GM21737 (cell line): ENCODE measurements around the gene SYNGR1.
"Not testable (repeated sequence)": the region's sequence is repeated elsewhere in the genome, so short reads cannot be mapped to it uniquely, and the experiment has no call there.

Source experiments
- ATAC-seq: cut with Tn5 transposase; IDR thresholded peaks from one replicate; pipeline ENCODE4 v1.9.1; 2021; ENCODE audit warnings: mild to moderate bottlenecking, moderate library complexity; ENCODE audit not compliant: unreplicated experiment

Gene SYNGR1

DNA sequence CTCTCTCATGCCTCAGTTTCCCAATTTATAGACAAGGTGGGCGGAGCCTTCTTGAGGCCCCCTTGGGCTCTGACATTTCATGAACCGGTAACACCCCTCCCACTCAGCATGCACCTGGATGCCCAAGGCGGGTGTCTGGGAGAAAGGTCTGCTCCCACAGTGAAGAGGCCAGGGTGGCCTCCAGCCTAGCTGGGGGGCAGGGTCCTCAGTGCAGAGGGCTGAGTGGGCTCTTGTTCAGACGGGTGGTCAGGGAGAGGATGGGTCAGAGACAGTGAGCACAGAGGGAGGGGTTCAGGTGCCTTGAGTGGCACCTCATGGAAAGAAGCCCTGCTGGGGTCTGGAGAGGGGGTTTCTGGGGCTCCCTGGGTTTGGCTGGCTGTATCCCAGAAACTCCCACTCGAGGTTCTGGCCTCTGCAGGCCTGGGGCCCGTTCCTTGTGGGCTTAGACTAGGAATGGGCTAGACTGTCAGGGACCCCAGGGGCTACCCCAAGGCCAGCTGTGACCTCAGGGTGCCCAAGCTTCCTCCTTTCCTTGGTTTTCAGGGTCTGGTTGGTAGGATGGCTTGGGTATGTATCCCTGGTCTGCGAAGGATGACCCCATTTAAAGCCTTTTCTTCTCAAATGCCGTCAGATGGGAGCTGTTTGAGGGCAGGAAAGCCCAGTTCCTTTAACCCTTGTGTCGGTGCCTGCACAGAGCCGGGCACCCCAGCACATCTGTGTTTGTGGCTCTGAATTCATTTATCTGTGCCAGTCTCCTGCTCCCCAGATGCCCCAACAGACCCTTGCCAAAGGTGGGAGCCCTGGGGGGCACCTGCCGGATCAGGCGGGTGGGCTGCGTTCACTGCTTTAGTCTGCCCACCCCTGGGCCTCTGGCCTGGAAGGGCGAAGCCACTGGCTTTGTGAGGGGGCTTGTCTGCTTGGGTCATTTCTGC is 1.2 kb downstream of the SYNGR1 start:
- no peak for ATAC-seq

GRCh38 chr22:39351689-39352214 is 2.0 kb downstream of the SYNGR1 start:
- ATAC-seq: no peak

- ATAC-seq: no peak
These were observed 2.6 kb downstream of the SYNGR1 start for GRCh38 chr22:39352306-39352891.

DNA sequence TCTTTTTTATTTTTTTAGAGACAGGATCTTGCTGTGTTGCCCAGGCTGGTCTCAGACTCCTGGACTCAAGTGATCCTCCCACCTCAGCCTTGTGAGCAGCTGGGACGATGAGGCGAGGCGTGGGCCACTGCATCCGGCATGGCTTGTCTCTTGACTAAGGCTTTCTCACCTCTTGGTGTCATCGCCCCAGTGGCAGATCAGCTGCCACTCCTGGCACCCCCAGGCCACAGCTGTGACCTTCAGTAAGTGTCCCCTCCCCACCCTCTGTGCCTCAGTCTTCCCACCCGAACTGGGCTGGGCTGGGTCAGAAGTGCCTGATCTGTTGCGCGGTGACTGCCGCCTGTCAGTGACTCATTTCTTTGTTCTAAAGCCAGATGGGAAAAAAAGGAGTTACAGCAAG is 3.6 kb downstream of the SYNGR1 start:
- no peak for ATAC-seq

DNA sequence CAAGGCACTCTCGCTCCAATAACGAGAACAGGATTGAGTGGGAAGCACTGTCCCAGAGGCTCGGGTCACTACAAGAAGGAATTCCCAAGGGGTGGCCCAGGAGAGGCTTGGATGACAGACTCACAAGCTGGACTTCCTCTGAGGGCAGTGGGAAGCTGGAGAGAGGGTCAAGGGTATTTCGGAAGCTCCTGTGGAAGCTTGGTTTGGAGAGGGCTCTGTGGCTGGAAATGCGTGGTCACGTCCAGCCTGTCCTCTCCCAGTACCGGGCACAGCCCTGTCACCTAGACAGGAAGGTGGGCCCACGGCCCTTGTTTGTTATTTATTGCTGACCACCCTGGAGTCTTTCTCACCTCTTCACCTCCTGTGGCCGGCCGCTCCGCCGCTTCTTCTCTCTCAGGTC is 5.3 kb downstream of the SYNGR1 start:
- ATAC-seq: no peak

- ATAC-seq: not testable (repeated sequence)
These were observed 6.0 kb downstream of the SYNGR1 start for GRCh38 chr22:39355805-39356204.

GRCh38 chr22:39356464-39356863 is 6.7 kb downstream of the SYNGR1 start:
- ATAC-seq: no peak

GRCh38 chr22:39357110-39358108 is 7.6 kb downstream of the SYNGR1 start:
- not testable (repeated sequence) for ATAC-seq

- ATAC-seq: not testable (repeated sequence)
These were observed 8.4 kb downstream of the SYNGR1 start for GRCh38 chr22:39358197-39358596.

- ATAC-seq: no peak
These were observed 9.9 kb downstream of the SYNGR1 start for GRCh38 chr22:39359659-39360195.

GRCh38 chr22:39360242-39360641 is 10.5 kb downstream of the SYNGR1 start:
- ATAC-seq: no peak

- ATAC-seq: no peak
These were observed 11.1 kb downstream of the SYNGR1 start for GRCh38 chr22:39360674-39361413.

DNA sequence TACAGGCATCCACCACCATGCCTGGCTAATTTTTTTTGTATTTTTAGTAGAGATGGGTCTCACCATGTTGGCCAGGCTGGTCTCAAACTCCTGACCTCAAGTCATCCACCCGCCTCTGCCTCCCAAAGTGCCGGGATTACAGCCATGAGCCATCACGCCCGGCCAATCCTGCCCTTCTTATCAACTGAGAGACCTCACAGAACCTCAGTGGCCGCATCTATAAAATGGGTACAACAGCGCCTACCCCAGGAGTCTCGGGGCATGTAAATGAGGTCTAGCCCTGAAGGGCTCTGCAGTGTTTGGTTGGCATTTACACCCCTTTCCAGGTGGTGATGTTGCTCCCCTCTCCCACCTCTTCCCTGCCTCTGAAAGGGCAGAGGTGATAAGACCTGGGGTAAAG is 11.7 kb downstream of the SYNGR1 start:
- ATAC-seq: no peak

DNA sequence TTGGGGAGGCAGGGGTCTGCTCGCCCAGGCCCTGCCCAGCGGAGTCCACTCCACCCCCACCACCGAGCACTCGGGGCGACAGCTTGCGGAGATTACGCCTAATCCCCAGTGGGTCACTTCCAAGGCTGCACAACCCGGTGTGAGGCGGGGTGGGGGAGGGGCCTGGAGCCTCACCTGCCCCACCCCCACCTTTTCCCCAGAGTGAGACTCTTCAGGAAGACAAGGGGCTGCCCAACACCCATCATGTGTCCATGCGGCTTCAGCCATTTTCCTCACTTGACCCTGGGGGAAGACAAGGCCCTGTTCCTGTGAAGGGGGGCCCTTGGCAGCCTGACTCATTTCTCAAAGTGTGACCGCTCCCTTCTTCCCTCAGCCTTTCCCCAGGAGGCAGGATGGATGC is 12.5 kb downstream of the SYNGR1 start:
- no peak for ATAC-seq

DNA sequence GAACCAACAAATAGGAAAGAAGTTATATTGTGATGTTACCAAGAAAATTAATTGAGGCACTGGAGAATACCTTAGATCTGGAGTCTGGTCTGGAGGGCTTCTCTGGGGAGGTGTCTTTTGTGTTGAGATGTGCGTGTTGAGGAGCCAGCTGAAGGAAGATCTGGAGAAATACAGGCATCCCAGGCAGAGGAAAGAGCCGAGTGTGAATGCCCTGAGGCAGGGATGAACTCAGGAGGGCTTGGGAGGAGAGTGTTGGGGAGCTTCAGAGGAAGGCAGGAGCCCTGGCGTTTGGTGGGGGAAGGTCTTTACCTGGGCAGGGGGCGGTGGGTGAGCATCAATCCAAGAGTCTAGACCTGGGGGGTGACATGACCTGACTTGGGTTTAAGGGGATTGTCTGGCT is 13.1 kb downstream of the SYNGR1 start:
- no peak for ATAC-seq

DNA sequence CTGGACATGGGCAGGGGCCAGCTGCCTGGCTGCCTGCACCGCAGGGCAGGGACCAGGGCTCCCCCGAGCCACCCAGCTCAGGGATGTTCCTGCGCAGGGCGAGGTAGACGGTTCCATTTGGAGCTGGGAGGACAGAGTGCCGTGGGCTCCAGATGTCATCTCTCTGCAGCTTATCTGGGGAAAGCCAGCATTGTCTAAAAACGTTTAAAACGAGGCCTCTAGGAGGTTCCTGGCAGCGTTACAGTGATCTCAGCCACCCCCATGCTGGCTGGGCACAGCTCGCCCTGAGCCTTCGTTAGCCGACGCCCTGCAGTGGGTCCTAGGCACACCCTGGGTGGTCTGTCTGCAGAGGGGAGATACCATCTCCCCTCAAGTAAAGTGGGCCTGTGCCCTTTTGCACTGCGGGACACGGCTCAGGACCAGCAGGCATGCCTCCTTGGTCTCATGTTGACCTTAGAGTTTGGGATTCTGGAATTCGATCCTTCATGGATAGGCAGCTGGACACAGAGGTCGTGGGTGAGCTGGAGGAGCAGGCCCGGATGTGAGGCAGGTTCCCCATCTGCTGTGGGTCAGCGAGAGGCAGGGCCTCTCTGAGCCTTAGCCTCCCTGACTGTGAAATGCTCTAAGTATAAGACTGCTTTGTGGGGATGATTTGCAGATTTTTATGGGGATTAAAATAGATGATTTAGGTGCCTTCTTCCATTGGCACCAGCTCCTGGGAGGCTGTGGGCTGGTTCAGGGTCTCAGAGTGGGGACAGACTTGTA is 14.1 kb downstream of the SYNGR1 start:
- ATAC-seq: no peak

DNA sequence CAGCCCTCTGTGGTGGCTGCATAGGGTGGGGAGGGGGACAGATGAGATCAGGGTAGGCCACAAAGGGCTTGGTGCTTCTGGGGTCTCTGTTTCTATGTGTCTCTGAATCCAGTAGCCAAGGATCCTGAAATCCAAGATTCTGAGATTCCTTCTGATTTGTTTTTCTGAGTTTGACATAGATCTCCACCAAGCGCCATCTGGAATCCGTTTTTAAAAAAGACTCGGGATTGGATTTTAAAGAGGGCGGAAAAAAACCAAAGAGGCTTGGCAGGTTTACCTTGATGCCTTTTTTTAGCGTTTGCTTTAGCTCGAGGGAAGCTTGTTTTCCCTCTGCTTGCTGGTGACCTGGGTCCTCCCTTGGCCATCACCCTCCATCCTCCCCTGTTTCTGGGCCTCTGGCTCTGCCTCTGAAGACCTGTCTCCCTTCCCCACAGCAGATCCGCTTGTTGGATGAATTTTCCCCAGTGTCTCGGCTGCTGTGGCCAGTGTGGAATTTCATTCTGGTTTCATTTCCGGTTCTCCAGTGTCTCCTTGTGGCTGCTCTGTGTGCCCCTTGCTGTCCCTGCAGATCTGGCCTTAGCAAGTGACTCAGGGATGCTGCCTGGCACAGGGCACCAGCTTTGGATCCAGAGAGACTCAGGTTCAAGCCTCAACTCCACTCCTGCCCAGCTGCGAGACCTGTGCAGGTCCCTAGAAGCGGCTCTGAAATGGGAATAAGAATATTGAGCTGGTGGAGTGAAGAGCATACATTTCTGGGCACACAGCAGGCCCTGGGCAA is 15.1 kb downstream of the SYNGR1 start:
- ATAC-seq: no peak

DNA sequence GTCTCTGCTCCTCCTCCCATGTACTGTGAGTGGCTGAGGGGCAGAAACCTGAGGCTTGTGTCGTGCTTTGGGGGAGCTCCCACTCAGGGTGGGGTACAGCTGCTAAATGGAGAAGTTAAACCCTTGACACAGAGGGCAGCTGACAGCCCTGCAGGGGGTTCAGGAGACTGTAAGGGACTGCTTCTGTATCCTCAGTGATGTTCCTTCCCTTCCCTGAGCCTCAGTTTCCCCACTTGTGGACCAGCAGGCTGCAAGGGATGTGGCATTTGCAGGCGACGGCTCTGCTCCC is 15.6 kb downstream of the SYNGR1 start:
- no peak for ATAC-seq

DNA sequence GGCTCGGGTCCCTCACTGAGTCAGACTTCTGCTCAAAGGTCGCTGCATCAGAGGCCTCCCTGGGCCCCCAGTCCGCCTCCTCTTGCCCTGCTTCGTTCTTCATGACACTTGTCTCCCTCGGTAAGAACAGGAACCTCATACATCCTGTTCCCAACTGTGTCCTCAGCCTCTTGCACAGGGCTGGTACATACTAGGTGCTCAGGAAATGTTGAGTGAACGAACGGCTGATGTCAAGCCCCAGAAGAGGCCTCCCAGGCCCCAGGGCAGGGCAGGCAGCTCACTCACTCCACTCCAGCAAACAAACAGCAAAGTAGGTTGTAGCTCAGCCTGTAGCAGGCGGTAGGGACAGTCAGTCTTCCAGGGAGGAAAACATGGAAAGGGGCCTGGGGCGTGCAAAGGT is 17.2 kb downstream of the SYNGR1 start:
- ATAC-seq: no peak
